IMR-90 (cell line): ENCODE data around the gene C9orf78. TPM values are rescaled to one million over a fixed set of nuclear protein-coding genes. Genes with fewer than 3 reads are reported as not detected.

ENCODE experiments used
- ATAC-seq: fragments of 200-7000 bp; cut with Tn5 transposase; 2 replicates; pipeline ENCODE4 v1.9.1; 2020; ENCODE audit warnings: low read depth, mild to moderate bottlenecking, moderate library complexity
- BruUV-seq: library from RNA; stranded (reverse); fragments of 400-500 nt; replicated peaks from 2 replicates; lab custom pipeline; 2021; lab: Mats Ljungman, UMichigan
- CTCF ChIA-PET: fragments of 300-600 bp; formaldehyde crosslinking; extraction: SDS; loops from one replicate; lab custom pipeline; 2021; ENCODE audit warnings: antibody characterized with exemption; lab: Yijun Ruan, JAX
- POLR2A ChIA-PET: fragments of 300-600 bp; sonication (Branson Sonifier 250); formaldehyde crosslinking; loops from one replicate; lab custom pipeline; 2022; ENCODE audit warnings: antibody characterized with exemption; ENCODE audit not compliant: unreplicated experiment; lab: Charles Lee
- DNase-seq: peaks from one replicate; pipeline ENCODE4 v3.0.0; 2013
- H2AFZ ChIP-seq: replicated peaks from 2 replicates; pipeline ENCODE3; 2013; ENCODE audit warnings: low read length, mild to moderate bottlenecking; ENCODE audit not compliant: poor library complexity
- H2AK5ac ChIP-seq: 2 replicates; pipeline ENCODE4 v1.6.1; 2013; ENCODE audit warnings: low read depth, low read length, inconsistent platforms
- H2AK9ac ChIP-seq: replicated peaks from 2 replicates; pipeline ENCODE3; 2013; ENCODE audit warnings: mild to moderate bottlenecking, low read depth, low read length, moderate library complexity; ENCODE audit not compliant: poor library complexity
- H2BK120ac ChIP-seq: 2 replicates; pipeline ENCODE4 v1.6.1; 2013; ENCODE audit warnings: low read depth, low read length, inconsistent platforms
- H2BK15ac ChIP-seq: 3 replicates; pipeline ENCODE4 v1.6.1; 2013; ENCODE audit warnings: low read depth, low read length, inconsistent platforms
- H2BK20ac ChIP-seq: 2 replicates; pipeline ENCODE4 v1.6.1; 2013; ENCODE audit warnings: low read depth, mild to moderate bottlenecking, inconsistent platforms, low read length, moderate library complexity
- H2BK5ac ChIP-seq: 2 replicates; pipeline ENCODE4 v1.6.1; 2013; ENCODE audit warnings: mild to moderate bottlenecking, low read depth, low read length, inconsistent platforms; ENCODE audit not compliant: poor library complexity, severe bottlenecking
- H3K14ac ChIP-seq: replicated peaks from 2 replicates; pipeline ENCODE4 v1.6.1; 2013; ENCODE audit warnings: low read depth, low read length, inconsistent platforms
- H3K18ac ChIP-seq: 2 replicates; pipeline ENCODE4 v1.6.1; 2013; ENCODE audit warnings: low read depth, low read length, control low read depth
- H3K23ac ChIP-seq: 2 replicates; pipeline ENCODE4 v1.6.1; 2013; ENCODE audit warnings: low read depth, low read length, inconsistent platforms
- H3K27ac ChIP-seq: 2 replicates; pipeline ENCODE4 v1.5.1; 2013; ENCODE audit warnings: mild to moderate bottlenecking, control low read depth, low read length; ENCODE audit not compliant: insufficient read depth
- H3K27me3 ChIP-seq: 2 replicates; pipeline ENCODE4 v1.6.1; 2013; ENCODE audit warnings: low read length; ENCODE audit not compliant: control insufficient read depth, insufficient read depth
- H3K36me3 ChIP-seq: 2 replicates; pipeline ENCODE4 v1.6.1; 2013; ENCODE audit warnings: low read length, mixed read lengths; ENCODE audit not compliant: control insufficient read depth, insufficient read depth
- H3K4ac ChIP-seq: 2 replicates; pipeline ENCODE4 v1.6.1; 2013; ENCODE audit warnings: low read depth, low read length, inconsistent platforms
- H3K4me1 ChIP-seq: 2 replicates; pipeline ENCODE4 v1.6.1; 2013; ENCODE audit warnings: low read length, mixed read lengths; ENCODE audit not compliant: control insufficient read depth, insufficient read depth
- H3K4me2 ChIP-seq: 2 replicates; pipeline ENCODE4 v1.6.1; 2013; ENCODE audit warnings: low read depth, mild to moderate bottlenecking, control low read depth, low read length, moderate library complexity
- H3K4me3 ChIP-seq: 2 replicates; pipeline ENCODE4 v1.5.1; 2013; ENCODE audit warnings: low read depth, mild to moderate bottlenecking, control low read depth, low read length, moderate library complexity; ENCODE audit not compliant: insufficient read depth
- H3K56ac ChIP-seq: 2 replicates; pipeline ENCODE4 v1.6.1; 2013; ENCODE audit warnings: low read length, inconsistent platforms; ENCODE audit not compliant: insufficient read depth; ENCODE audit errors: extremely low read depth
- H3K79me1 ChIP-seq, 2 experiments: 2 replicates each; pipeline ENCODE4 v1.6.1; 2013; ENCODE audit warnings: low read length in 2 of 2, inconsistent platforms in 1 of 2, low read depth in 1 of 2
- H3K9ac ChIP-seq: 2 replicates; pipeline ENCODE4 v1.6.1; 2013; ENCODE audit warnings: low read depth, low read length, control low read depth
- H3K9me1 ChIP-seq: 2 replicates; pipeline ENCODE4 v1.6.1; 2013; ENCODE audit warnings: low read length, inconsistent platforms; ENCODE audit not compliant: insufficient read depth
- H3K9me3 ChIP-seq: 2 replicates; pipeline ENCODE4 v1.6.1; 2013; ENCODE audit warnings: low read length; ENCODE audit not compliant: control insufficient read depth, insufficient read depth
- H4K20me1 ChIP-seq: 2 replicates; pipeline ENCODE4 v1.6.1; 2013; ENCODE audit warnings: low read length, inconsistent platforms; ENCODE audit not compliant: insufficient read depth
- H4K5ac ChIP-seq: 2 replicates; pipeline ENCODE4 v1.6.1; 2013; ENCODE audit warnings: mild to moderate bottlenecking, low read depth, low read length, control low read depth
- H4K8ac ChIP-seq, 2 experiments: 2 replicates each; pipeline ENCODE4 v1.6.1; 2013; ENCODE audit warnings: low read depth in 2 of 2, low read length in 2 of 2, control low read depth in 1 of 2, inconsistent platforms in 1 of 2
- H4K91ac ChIP-seq: 2 replicates; pipeline ENCODE4 v1.6.1; 2013; ENCODE audit warnings: low read depth, low read length, inconsistent platforms; ENCODE audit not compliant: insufficient read depth
- CEBPB ChIP-seq: IDR thresholded peaks from 2 replicates; pipeline ENCODE4 v1.6.1; 2012; ENCODE audit warnings: low read depth, low read length, improper control_type of control experiment
- CTCF ChIP-seq: conservative IDR thresholded peaks from 2 replicates; pipeline ENCODE4 v1.5.1; 2012; ENCODE audit warnings: mild to moderate bottlenecking, low read depth, low read length, improper control_type of control experiment
- MAFK ChIP-seq: IDR thresholded peaks from 2 replicates; pipeline ENCODE4 v1.6.1; 2012; ENCODE audit warnings: low read depth, low read length, improper control_type of control experiment
- NFE2L2 ChIP-seq: fragments of 150-350 bp; IDR thresholded peaks from 2 replicates; pipeline ENCODE4 v1.6.1; 2016; ENCODE audit warnings: low read depth, mild to moderate bottlenecking, low read length
- RFX5 ChIP-seq: IDR thresholded peaks from 2 replicates; pipeline ENCODE4 v1.8.0; 2012; ENCODE audit warnings: low read depth, mild to moderate bottlenecking, low read length, moderate library complexity
- USF2 ChIP-seq: fragments of 150-350 bp; IDR thresholded peaks from 2 replicates; pipeline ENCODE4 v1.6.1; 2017; ENCODE audit warnings: mild to moderate bottlenecking, antibody characterized with exemption, low read length, low read depth
- WGBS, 2 experiments: methylation state at CpG; one replicate each; pipeline versions ENCODE4 v1.1.5 to v1.1.7; 2013; ENCODE audit warnings: missing lambda C conversion rate in 2 of 2; ENCODE audit not compliant: insufficient read length in 1 of 2; ENCODE audit errors: extremely low coverage in 2 of 2; 5-methylcytosine and 5-hydroxymethylcytosine counted together
- dilution Hi-C: fragments of 300-500 bp; cut with HindIII; formaldehyde crosslinking; loops from one replicate; pipeline ENCODE4 v1.14.3; 2018; ENCODE audit warnings: low sequenced_read_pairs; ENCODE audit not compliant: unreplicated experiment
- in situ Hi-C: fragments of 300-500 bp; cut with MboI; formaldehyde crosslinking; loops from 3 replicates; pipeline ENCODE4 v1.14.3; 2019; ENCODE audit warnings: low sequenced_read_pairs, inconsistent platforms, mixed read lengths
- intact Hi-C: fragments of 100-400 bp; cut with micrococcal nuclease; formaldehyde crosslinking; loops from 2 replicates; pipeline ENCODE4 v1.10.0; 2022
- polyA plus RNA-seq, 3 experiments: library from polyadenylated mRNA; depleted of rRNA; stranded (reverse); fragments of >200 nt; gene quantifications; 2 replicates each; pipeline ENCODE4 v1.2.3, GENCODE V29; 2012; ENCODE audit warnings: low replicate concordance in 1 of 3
- total RNA-seq: library from RNA; depleted of rRNA; stranded (reverse); fragments of >200 nt; gene quantifications from 2 replicates; pipeline ENCODE4 v1.2.3, GENCODE V29; 2012

Gene C9orf78
- total and polyA plus RNA-seq, 2 of the 4 experiments (the other 2 are of a cell fraction) = 29.8 to 46.0 TPM

- no peak overlapping the region for H2BK20ac ChIP-seq
- no peak overlapping the region for H3K56ac ChIP-seq
- no peak overlapping the region for H3K14ac ChIP-seq
- H3K4me3 ChIP-seq = no peak overlapping the region
- H3K36me3 ChIP-seq = peaks cover 26% of the 10 kb centered on the region
- no peaks in the 10 kb centered on the region for H3K4me1 ChIP-seq
- no peak overlapping the region for H4K5ac ChIP-seq
- H3K23ac ChIP-seq = no peak overlapping the region
- H2AK5ac ChIP-seq = no peak overlapping the region
- CTCF ChIA-PET = no interaction called here
- POLR2A ChIA-PET = no interaction called here
- no peak overlapping the region for H3K4ac ChIP-seq
- ATAC-seq (no peak), DNase-seq (peak; percentile 18)
- no peak overlapping the region for H3K18ac ChIP-seq
- 0 out of 4 replicates have a peak, but pooled peaks cover 0 to 3% of the 10 kb centered on the region in 2 experiments for H3K79me1 ChIP-seq
- H2AK9ac ChIP-seq = no peak overlapping the region
- H2AFZ ChIP-seq = no peak overlapping the region
- TF ChIP-seq MAFK (no peak), USF2 (no peak), CEBPB (no peak), CTCF (no peak), NFE2L2 (no peak), RFX5 (no peak)
- peaks cover 3% of the 10 kb centered on the region; the same call in 1 of the 2 replicates for H3K9me1 ChIP-seq
- in situ Hi-C loops (no loop called here), intact Hi-C loops (no loop called here), dilution Hi-C loops (no loop called here)
- H4K20me1 ChIP-seq = peaks cover 4% of the 10 kb centered on the region; the same call in 1 of the 2 replicates
- H3K4me2 ChIP-seq = no peak overlapping the region
- WGBS, 2 experiments = 100% methylated on average over 2 of the region's 6 CpGs; no CpG with 5 or more reads in 1 of the 2 experiments
- H3K27me3 ChIP-seq = no peaks in the 10 kb centered on the region
- H3K9me3 ChIP-seq = no peaks in the 10 kb centered on the region
- H4K8ac ChIP-seq = no peak overlapping the region
- no peak overlapping the region for H3K27ac ChIP-seq
- BruUV-seq = no TSS peak
- no peak overlapping the region for H4K91ac ChIP-seq
- H2BK120ac ChIP-seq = no peak overlapping the region
- no peak overlapping the region for H3K9ac ChIP-seq
- H2BK15ac ChIP-seq = no peak overlapping the region
- no peak overlapping the region for H2BK5ac ChIP-seq
Observed at GRCh38 chr9:129849901-129850300, 14.8 kb upstream of the C9orf78 start.
